Prostate gland (tissue), 2 donors: ENCODE results near the gene NRSN2. TPM values are rescaled to one million over a fixed set of nuclear protein-coding genes. Genes with fewer than 3 reads are reported as not detected.

Experiments
- DNase-seq: peaks from one replicate; pipeline ENCODE4 v3.0.0-alpha.2; 2019; ENCODE audit warnings: low spot score
- H3K27ac ChIP-seq, 2 donors: fragments of 200-600 bp; sonication (generic); 2 replicates each; pipeline ENCODE4 v1.5.1; 2017 to 2019
- H3K27me3 ChIP-seq: fragments of 200-600 bp; sonication (generic); replicated peaks from 2 replicates; pipeline ENCODE4 v1.5.1; 2019; ENCODE audit not compliant: insufficient read depth
- H3K36me3 ChIP-seq, 2 donors: fragments of 200-600 bp; sonication (generic); 1 replicate in 1 of 2; 2 replicates in 1 of 2; pipeline versions ENCODE4 v1.5.1 to v1.8.1; 2017 to 2019
- H3K4me1 ChIP-seq: fragments of 200-600 bp; sonication (generic); replicated peaks from 2 replicates; pipeline ENCODE4 v1.5.1; 2019
- H3K4me3 ChIP-seq, 2 donors: fragments of 200-600 bp; sonication (generic); 2 replicates each; pipeline ENCODE4 v1.5.1; 2017 to 2019
- H3K9me3 ChIP-seq: fragments of 200-600 bp; sonication (generic); 2 replicates; pipeline ENCODE4 v1.5.1; 2017
- CTCF ChIP-seq, 4 experiments: fragments of 200-600 bp in 2 of 4; fragments of 450-650 bp in 2 of 4; sonication (generic) in 2 of 4; IDR thresholded peaks; 1 replicate in 3 of 4; 2 replicates in 1 of 4; pipeline ENCODE4 v1.5.1; 2016 to 2019; ENCODE audit warnings: antibody characterized with exemption in 4 of 4, mild to moderate bottlenecking in 2 of 4, moderate library complexity in 2 of 4
- POLR2A ChIP-seq: fragments of 450-650 bp; IDR thresholded peaks from one replicate; pipeline ENCODE4 v1.6.1; 2016; ENCODE audit warnings: antibody characterized with exemption, mild to moderate bottlenecking
- POLR2AphosphoS5 ChIP-seq: sonication (generic); formaldehyde crosslinking; IDR thresholded peaks from one replicate; pipeline ENCODE4 v1.6.1; 2017; ENCODE audit warnings: antibody characterized with exemption
- WGBS: methylation state at CpG from one replicate; pipeline ENCODE4 v1.1.5; 2018; 5-methylcytosine and 5-hydroxymethylcytosine counted together
- intact Hi-C: fragments of 100-400 bp; cut with DNase I; formaldehyde crosslinking; loops from one replicate; pipeline ENCODE4 v1.14.2; 2022
- total RNA-seq, 2 donors: library from RNA; depleted of rRNA; stranded (reverse); fragments of >200 nt; gene quantifications; one replicate each; pipeline ENCODE4 v1.1.0, GENCODE V29; 2016

The NRSN2 gene
- total RNA-seq, 2 donors from 2014 or later, result 26.3 to 48.3 TPM

GRCh38 chr20:402496-402885, 55.6 kb downstream of the NRSN2 start:
- Histone ChIP-seq H3K36me3 (no peaks in the 10 kb centered on the region), H3K27me3 (no peaks in the 10 kb centered on the region), H3K9me3 (no peaks in the 10 kb centered on the region), H3K4me1 (no peaks in the 10 kb centered on the region), H3K4me3 (no peak overlapping the region), H3K27ac (no peak overlapping the region)
- WGBS, result 95% methylated on average over 2 of the region's 2 CpGs
- TF ChIP-seq POLR2AphosphoS5, result no peak
- TF ChIP-seq POLR2A, result no peak
- no peak for DNase-seq
- intact Hi-C loops, result no loop called here

DNA sequence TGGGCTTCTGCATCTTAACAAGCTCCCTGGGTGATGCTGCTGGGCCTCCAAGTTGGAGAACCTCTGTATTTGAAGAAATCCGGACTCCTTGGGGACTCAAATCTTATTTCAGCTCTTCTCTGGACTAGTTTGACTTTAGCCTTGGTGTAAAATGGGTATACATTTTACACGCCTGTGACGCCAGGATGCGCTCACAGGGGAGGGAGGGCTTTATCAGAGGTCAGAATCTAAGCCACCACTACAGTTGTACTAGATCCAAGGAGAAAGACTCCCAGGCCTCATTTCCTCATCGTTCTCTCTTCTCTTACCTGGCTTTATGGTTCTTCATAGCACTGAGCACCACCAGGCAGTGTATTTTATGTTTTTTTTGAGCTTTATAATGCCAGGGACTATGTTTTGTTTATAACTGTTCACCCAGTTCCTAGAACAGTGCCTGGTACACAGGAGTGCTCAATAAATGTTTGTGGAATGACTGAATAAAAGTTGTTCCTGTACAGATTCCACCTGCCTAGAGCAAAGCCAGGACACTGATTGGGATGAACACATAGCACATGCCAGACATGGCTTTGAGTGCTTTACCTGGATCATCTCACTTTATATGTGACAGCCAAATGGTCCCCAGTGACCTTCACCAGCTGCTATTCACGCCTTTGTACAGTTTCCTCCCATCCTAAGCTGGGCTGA, 56.1 kb downstream of the NRSN2 start:
- Histone ChIP-seq H3K27ac (no peak overlapping the region), H3K4me3 (no peak overlapping the region), H3K4me1 (no peaks in the 10 kb centered on the region), H3K36me3 (no peaks in the 10 kb centered on the region), H3K27me3 (no peaks in the 10 kb centered on the region), H3K9me3 (no peaks in the 10 kb centered on the region)
- intact Hi-C loops, result no loop called here
- 93% methylated on average over 6 of the region's 6 CpGs for WGBS
- no peak for TF ChIP-seq POLR2AphosphoS5
- no peak for TF ChIP-seq POLR2A
- no peak for TF ChIP-seq CTCF (IDR thresholded peaks at IDR 0.05)
- no peak for DNase-seq

- no peak for TF ChIP-seq POLR2A
- no peak for TF ChIP-seq POLR2AphosphoS5
- TF ChIP-seq CTCF (IDR thresholded peaks at IDR 0.05), result no peak
- no peaks in the 10 kb centered on the region for H3K9me3 ChIP-seq
- no peaks in the 10 kb centered on the region for H3K36me3 ChIP-seq
- intact Hi-C loops, result no loop called here
- H3K27me3 ChIP-seq, result no peaks in the 10 kb centered on the region
- DNase-seq, result no peak
- 97% methylated on average over 3 of the region's 3 CpGs for WGBS
- no peak overlapping the region for H3K27ac ChIP-seq
- H3K4me1 ChIP-seq, result no peaks in the 10 kb centered on the region
- no peak overlapping the region for H3K4me3 ChIP-seq
Measured at GRCh38 chr20:403582-403957, 56.7 kb downstream of the NRSN2 start.

GRCh38 chr20:404088-404487, 57.2 kb downstream of the NRSN2 start:
- H3K27me3 ChIP-seq, result no peaks in the 10 kb centered on the region
- H3K36me3 ChIP-seq, result no peaks in the 10 kb centered on the region
- no peak overlapping the region for H3K4me3 ChIP-seq
- intact Hi-C loops, result no loop called here
- no peak overlapping the region for H3K27ac ChIP-seq
- H3K4me1 ChIP-seq, result peaks cover 1% of the 10 kb centered on the region
- TF ChIP-seq POLR2A, result no peak
- TF ChIP-seq POLR2AphosphoS5, result no peak
- TF ChIP-seq CTCF (IDR thresholded peaks at IDR 0.05), result no peak
- WGBS, result 96% methylated on average over 4 of the region's 4 CpGs
- no peaks in the 10 kb centered on the region for H3K9me3 ChIP-seq
- no peak for DNase-seq

Other genes with a start within 250 kb of the NRSN2 start
- not detected for gene DEFB126, start 204.5 kb upstream of the NRSN2 start, total RNA-seq
- gene DEFB127, start 189.7 kb upstream of the NRSN2 start, total RNA-seq, result not detected
- gene DEFB128, start 157.4 kb upstream of the NRSN2 start, total RNA-seq, result not detected
- not detected for gene DEFB129, start 119.9 kb upstream of the NRSN2 start, total RNA-seq
- gene DEFB132, start 89.4 kb upstream of the NRSN2 start, total RNA-seq, result 1 to 10 TPM; 2.2 to 3.3 TPM
- gene C20orf96, start 56.4 kb upstream of the NRSN2 start, total RNA-seq, result 10 to 100 TPM in 1 of 2 donors, 1 to 10 TPM in 1; 4.7 to 16.1 TPM
- 10 to 100 TPM; 16.3 to 27.0 TPM for gene ZCCHC3, start 49.5 kb upstream of the NRSN2 start, total RNA-seq
- 10 to 100 TPM; 10.7 to 21.0 TPM for gene SOX12, start 21.6 kb upstream of the NRSN2 start, total RNA-seq
- gene TRIB3, start 33.6 kb downstream of the NRSN2 start, total RNA-seq, result 10 to 100 TPM; 11.8 to 22.7 TPM
- 100 to 1,000 TPM; 108 to 158 TPM for gene RBCK1, start 61.2 kb downstream of the NRSN2 start, total RNA-seq
- 10 to 100 TPM; 38.0 to 53.1 TPM for gene TBC1D20, start 115.4 kb downstream of the NRSN2 start, total RNA-seq
- 100 to 1,000 TPM in 1 of 2 donors, 10 to 100 TPM in 1; 66.9 to 152 TPM for gene CSNK2A1, start 196.7 kb downstream of the NRSN2 start, total RNA-seq